Mesothelial cell of epicardium (in vitro differentiated cells): ENCODE data around the gene TULP4. TPM values are rescaled to one million over a fixed set of nuclear protein-coding genes. Genes with fewer than 3 reads are reported as not detected.

Experiments
- DNase-seq, 2 experiments: peaks; one replicate each; pipeline ENCODE4 v3.0.0; 2021; ENCODE audit warnings: low spot score in 2 of 2; ENCODE audit not compliant: unreplicated experiment in 2 of 2
- H3K27ac Mint-ChIP-seq: 2 replicates; pipeline ENCODE4 v1.8.0; 2021; ENCODE audit warnings: mixed read lengths
- H3K27me3 Mint-ChIP-seq: 2 replicates; pipeline ENCODE4 v1.8.0; 2021; ENCODE audit warnings: low read depth, mixed read lengths
- H3K36me3 Mint-ChIP-seq: 2 replicates; pipeline ENCODE4 v1.8.0; 2021; ENCODE audit warnings: mixed read lengths
- H3K4me1 Mint-ChIP-seq: 2 replicates; pipeline ENCODE4 v1.8.0; 2021; ENCODE audit warnings: mixed read lengths
- H3K4me3 Mint-ChIP-seq: 2 replicates; pipeline ENCODE4 v1.8.0; 2021; ENCODE audit warnings: mild to moderate bottlenecking, moderate library complexity, mixed read lengths
- H3K9me3 Mint-ChIP-seq: 2 replicates; pipeline ENCODE4 v1.8.0; 2021; ENCODE audit warnings: mixed read lengths
- CTCF ChIP-seq: fragments of 200-600 bp; sonication (generic); IDR thresholded peaks from one replicate; pipeline ENCODE4 v1.5.0; 2021; ENCODE audit warnings: antibody characterized with exemption; ENCODE audit not compliant: unreplicated experiment
- total RNA-seq: library from RNA; stranded (reverse); gene quantifications from 3 replicates; pipeline ENCODE4 v1.2.1, GENCODE V29; 2021

TULP4 gene
- total RNA-seq, 1 donor from 2014 or later, result 135 TPM

DNA sequence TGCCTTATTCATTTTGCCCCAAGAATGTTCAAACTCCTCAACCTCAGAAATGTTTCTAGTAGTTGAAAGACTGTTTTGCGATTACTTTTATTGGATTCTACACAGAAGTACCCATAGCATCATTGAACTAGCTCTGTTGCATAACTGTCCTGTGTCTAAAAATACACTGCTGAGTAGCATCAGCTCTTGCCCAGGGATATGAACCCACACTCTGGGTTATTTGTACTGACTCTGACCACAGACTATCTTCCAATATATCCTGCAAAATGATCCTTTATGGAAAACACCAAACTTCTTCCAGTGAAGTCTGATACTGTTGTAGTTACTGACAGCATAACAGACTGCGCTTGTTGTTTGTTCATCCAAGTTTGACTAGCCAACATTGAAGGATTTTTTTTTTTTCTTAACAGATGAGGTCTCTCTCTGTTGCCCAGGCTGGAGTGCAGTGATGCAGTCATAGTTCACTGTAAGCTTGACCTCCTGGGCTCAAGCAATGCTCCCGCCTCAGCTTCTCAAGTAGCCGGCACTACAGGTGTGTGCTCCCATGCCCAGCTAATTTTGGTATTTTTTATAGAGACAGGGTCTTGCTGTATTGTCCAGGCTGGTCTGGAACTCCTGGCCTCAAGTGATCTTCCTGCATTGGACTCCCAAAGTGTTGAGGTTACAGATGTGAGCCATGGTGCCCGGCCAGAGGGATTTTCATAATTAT, 49.9 kb downstream of the TULP4 start:
- H3K27ac Mint-ChIP-seq, result no peak overlapping the region
- no peaks in the 10 kb centered on the region for H3K27me3 Mint-ChIP-seq
- peaks cover 12% of the 10 kb centered on the region for H3K36me3 Mint-ChIP-seq
- no peak overlapping the region for H3K4me3 Mint-ChIP-seq
- peaks cover 9% of the 10 kb centered on the region for H3K4me1 Mint-ChIP-seq
- H3K9me3 Mint-ChIP-seq, result peaks cover 17% of the 10 kb centered on the region
- DNase-seq, result no peak
- no peak for TF ChIP-seq CTCF

- no peak for TF ChIP-seq CTCF
- no peaks in the 10 kb centered on the region for H3K27me3 Mint-ChIP-seq
- H3K4me1 Mint-ChIP-seq, result no peaks in the 10 kb centered on the region
- H3K36me3 Mint-ChIP-seq, result peaks cover 12% of the 10 kb centered on the region
- no peak for DNase-seq
- H3K9me3 Mint-ChIP-seq, result peaks cover 17% of the 10 kb centered on the region
- H3K27ac Mint-ChIP-seq, result no peak overlapping the region
- no peak overlapping the region for H3K4me3 Mint-ChIP-seq
Measured at GRCh38 chr6:158366363-158366762, 54.1 kb downstream of the TULP4 start.

DNA sequence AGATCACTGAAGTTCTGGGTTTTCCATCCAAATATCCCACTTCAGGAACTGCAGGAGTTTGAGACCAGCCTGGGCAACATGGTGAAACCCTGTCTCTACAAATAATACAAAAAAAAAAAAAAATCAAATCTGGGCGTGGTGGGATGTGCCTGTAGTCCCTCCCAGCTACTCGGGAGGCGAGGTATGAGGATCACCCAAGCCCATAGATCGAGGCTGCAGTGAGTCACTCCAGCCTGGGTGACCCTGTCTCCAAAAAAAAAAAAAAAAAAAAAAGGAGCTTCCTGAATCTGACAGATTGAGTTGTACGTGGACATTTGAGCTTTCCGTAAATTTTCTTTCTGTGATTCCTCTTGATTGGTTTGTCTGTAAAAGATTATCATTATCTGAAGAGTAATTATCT, 55.6 kb downstream of the TULP4 start:
- H3K27me3 Mint-ChIP-seq, result no peaks in the 10 kb centered on the region
- H3K36me3 Mint-ChIP-seq, result peaks cover 12% of the 10 kb centered on the region
- peaks cover 4% of the 10 kb centered on the region for H3K4me1 Mint-ChIP-seq
- no peak for TF ChIP-seq CTCF
- H3K27ac Mint-ChIP-seq, result no peak overlapping the region
- DNase-seq, result no peak
- H3K9me3 Mint-ChIP-seq, result peaks cover 17% of the 10 kb centered on the region
- no peak overlapping the region for H3K4me3 Mint-ChIP-seq

- Mint-ChIP-seq H3K36me3 (peaks cover 8% of the 10 kb centered on the region), H3K9me3 (peaks cover 12% of the 10 kb centered on the region), H3K27ac (no peak overlapping the region), H3K27me3 (no peaks in the 10 kb centered on the region), H3K4me3 (no peak overlapping the region), H3K4me1 (peaks cover 8% of the 10 kb centered on the region)
- no peak for DNase-seq
- TF ChIP-seq CTCF, result no peak
Measured at GRCh38 chr6:158369241-158369640, 57.0 kb downstream of the TULP4 start.

DNA sequence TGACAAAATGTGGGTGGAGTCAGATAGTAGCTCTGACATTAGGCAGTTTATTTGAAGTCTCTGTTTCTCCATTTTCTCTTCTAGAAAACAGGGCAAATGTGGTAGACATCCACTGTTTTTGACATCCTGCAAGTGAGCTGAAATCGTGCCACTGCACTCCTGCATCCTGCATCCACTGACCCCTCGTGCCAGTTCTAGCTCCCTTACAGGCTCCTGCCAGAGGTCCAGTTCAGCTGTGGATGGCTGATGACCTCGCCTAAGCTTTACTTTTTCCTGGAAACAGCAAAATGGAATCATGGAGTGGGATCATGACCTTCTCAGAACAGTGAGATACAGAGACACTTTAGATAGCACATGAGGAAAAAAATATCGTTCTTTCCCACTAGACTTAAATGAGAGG, 58.5 kb downstream of the TULP4 start:
- no peak overlapping the region for H3K27ac Mint-ChIP-seq
- H3K36me3 Mint-ChIP-seq, result no peaks in the 10 kb centered on the region
- H3K9me3 Mint-ChIP-seq, result peaks cover 5% of the 10 kb centered on the region
- no peak overlapping the region for H3K4me3 Mint-ChIP-seq
- no peaks in the 10 kb centered on the region for H3K27me3 Mint-ChIP-seq
- peaks cover 8% of the 10 kb centered on the region for H3K4me1 Mint-ChIP-seq
- DNase-seq, result no peak
- no peak for TF ChIP-seq CTCF
